ENCODE measurements around the gene METTL17.

GRCh38 chr14:21039585-21040369 lies 50.0 kb downstream of the METTL17 start:
- TF ChIP-seq POLR2A (IDR thresholded peaks at IDR 0.05) (no peak), CTCF (IDR thresholded peaks at IDR 0.05) (peak; percentile 38 to 83 (median 76)), EP300 (IDR thresholded peaks at IDR 0.05) (no peak)
